Erythroblast (primary cell): ENCODE results near the gene ARID4B.

Source experiments
- DNase-seq, 2 experiments: peaks; one replicate each; lab custom pipeline; 2025; lab: John Stamatoyannopoulos, UW
- GATA1 ChIP-seq: IDR thresholded peaks from 2 replicates; pipeline ENCODE4 v1.6.1; 2011; ENCODE audit warnings: low read depth, mild to moderate bottlenecking, control low read depth, low read length, moderate library complexity
- POLR2A ChIP-seq: IDR thresholded peaks from 2 replicates; pipeline ENCODE4 v1.6.1; 2011; ENCODE audit warnings: mild to moderate bottlenecking, low read length

The ARID4B gene

GRCh38 chr1:235342471-235342870, 14.5 kb upstream of the ARID4B start:
- DNase-seq, result no peak
- TF ChIP-seq POLR2A (no peak), GATA1 (no peak)

- no peak for TF ChIP-seq GATA1
- no peak for TF ChIP-seq POLR2A
- DNase-seq, result no peak
Observed at GRCh38 chr1:235342039-235342438, 14.1 kb upstream of the ARID4B start.

DNA sequence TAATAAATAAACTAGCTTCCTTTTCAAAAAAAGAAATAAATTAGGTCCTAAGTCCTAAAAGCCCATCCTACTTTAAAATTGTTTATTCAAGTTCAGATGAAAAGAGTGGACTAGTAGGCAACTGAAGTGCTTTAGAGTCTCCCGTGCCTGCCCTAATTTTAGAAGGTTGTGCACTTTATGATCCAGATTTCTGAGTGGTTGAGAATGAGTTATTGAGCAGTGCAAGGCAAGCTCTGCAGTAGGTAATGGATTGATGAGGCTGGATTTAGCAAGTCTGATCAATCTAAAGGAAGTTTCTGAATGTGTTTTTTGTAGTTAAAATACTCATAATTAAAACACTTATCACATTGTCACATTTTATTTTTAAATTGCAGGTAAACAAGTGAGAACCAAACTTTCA, 13.4 kb upstream of the ARID4B start:
- DNase-seq, result no peak
- no peak for TF ChIP-seq POLR2A
- no peak for TF ChIP-seq GATA1

- TF ChIP-seq GATA1 (no peak), POLR2A (no peak)
- DNase-seq, result no peak
Observed at GRCh38 chr1:235339746-235340145, 11.8 kb upstream of the ARID4B start.

DNA sequence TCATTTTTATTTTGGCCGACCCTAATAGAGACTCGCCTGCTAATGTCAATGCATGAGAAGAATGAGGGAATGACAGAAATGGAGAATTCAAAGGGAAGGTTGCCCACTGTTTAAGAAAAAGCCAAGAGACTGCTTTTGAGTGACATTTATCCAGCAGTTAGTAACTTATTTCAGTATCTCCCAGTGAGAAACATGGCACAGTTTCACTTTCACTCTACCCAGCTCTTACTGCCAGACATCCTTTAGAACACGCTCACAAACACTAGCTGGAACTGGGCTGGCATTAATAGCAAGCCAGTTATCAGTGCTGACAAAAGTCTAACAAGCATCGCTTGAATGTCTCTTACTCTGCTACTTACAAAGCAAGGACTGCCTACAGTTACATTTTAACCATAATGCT, 8.9 kb upstream of the ARID4B start:
- DNase-seq, result peak; percentile 18 to 40
- TF ChIP-seq POLR2A, result no peak
- TF ChIP-seq GATA1, result no peak

DNA sequence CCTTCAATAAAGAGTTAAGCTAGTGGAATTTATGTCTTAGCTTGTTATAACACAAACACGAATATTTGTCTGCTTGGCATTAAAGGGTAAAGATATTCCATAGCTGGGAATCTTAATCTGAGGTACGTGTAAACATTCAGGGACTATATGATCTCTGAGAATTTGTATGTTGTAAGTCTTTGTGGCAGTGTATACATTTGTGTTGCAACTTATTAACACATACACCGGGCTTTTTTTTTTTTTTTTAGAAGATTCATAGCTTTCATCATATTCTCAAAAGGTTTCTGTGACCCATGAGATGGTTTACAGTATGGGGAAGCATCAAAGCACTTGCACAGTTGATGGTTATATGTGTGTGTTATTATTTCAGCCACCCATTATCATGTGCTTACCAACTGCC, 3.4 kb upstream of the ARID4B start:
- TF ChIP-seq GATA1 (no peak), POLR2A (no peak)
- DNase-seq, result no peak

DNA sequence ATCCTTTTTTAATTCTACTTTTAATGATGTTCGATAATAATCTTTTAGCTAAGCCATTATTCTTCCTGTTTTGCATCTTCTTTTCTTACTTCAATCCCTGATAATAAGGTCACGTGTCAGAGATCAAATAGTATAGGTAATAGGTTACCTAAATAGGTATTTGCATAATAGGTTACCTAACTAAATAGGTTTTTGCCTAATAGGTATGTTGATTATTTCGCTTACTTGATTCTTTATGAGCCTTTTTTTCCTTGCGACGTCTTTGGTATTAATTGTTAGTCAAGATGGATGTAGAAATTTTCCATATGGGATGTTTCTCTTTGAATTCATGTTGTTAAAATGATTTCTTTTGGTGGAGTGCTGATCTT, 2.9 kb upstream of the ARID4B start:
- no peak for DNase-seq
- TF ChIP-seq GATA1 (no peak), POLR2A (no peak)

DNA sequence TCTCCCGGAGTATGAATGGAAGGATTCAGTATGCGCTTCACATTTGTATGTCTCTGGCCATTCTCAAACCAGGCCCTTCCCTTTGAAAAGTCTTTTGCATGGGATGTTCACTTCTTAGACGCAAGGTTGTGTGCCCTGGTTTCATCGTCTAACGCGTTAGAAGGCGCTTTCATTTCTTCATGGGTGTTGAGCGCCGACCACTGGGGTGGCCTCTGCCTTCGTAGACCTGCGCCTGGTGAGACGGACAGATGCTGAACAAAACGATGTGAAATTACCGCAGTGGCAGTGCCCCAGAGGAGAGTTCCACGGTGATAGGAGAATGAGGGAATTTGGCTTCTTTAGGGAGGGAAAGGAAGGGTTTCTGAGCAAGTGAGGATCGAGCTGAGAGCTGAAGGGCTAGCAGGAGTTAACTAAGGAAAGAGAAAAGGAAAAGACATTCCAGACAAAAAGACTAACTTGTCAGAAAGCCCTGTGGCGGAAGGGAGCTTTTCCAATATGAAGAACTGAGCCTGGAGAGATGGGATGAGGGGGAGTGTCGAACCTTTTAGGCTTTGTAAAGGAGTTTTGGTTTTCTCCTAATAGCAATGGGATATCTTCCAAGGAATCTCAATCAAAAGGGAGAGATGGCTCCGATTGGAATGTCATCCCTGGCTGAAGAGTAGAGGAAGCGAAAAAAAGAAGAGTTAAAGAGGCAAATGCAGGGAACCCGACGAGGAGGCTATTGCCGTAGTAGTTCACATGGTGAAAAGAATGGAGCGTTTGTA, 1.3 kb upstream of the ARID4B start:
- no peak for TF ChIP-seq POLR2A
- TF ChIP-seq GATA1, result no peak
- DNase-seq, result peak; percentile 77 to 82

- TF ChIP-seq POLR2A, result peak; percentile 71
- TF ChIP-seq GATA1, result no peak
- peak; percentile 99 for DNase-seq
Observed at GRCh38 chr1:235328271-235329138, 526 bp upstream of the ARID4B start, which contains the start of gene GGPS1. GGPS1 (plus strand) TSS chr1:235328570; CDS start chr1:235335265, 6,695 bp downstream.

DNA sequence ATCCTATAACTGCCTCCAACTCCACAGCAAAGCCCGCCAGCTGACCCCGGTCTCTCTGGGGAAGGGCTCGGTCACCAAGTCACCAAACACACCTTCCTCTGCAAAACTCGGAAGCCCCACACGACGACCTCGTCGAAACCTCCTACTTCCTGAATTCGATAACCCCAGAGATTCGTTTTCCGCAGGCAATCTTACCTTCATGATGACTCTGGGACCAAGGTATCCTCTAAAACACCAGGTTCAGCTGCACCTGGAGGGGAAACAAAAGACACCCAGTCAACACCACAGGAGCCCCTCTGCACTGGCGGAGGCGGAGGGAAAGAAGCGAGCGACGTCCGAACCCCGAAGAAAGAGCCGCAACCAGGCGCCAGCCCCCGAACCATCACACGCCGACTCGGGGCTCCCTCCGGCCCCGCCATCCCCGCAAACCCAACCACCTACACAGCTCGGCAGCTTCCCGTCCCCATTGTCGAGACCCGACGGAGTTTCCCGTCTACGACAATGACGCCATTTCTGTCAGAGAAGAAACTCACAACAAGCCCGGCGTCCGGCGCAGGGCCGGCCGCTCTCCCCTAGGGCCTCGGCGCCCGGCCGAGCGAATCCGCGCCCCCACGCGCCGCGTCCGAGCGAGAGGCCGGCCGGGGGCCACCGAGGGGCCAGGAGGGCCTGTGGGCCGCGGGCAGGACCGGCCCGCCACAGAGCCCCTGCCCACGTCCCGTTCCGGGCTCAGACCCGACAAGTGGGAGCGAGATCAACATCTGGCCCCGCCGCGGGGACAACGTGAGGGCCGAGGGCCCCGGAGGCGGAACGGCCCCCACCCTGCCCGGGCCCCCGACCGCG, 1.0 kb downstream of the ARID4B start:
- TF ChIP-seq GATA1 (no peak), POLR2A (no peak)
- peak; percentile 66 to 75 for DNase-seq

DNA sequence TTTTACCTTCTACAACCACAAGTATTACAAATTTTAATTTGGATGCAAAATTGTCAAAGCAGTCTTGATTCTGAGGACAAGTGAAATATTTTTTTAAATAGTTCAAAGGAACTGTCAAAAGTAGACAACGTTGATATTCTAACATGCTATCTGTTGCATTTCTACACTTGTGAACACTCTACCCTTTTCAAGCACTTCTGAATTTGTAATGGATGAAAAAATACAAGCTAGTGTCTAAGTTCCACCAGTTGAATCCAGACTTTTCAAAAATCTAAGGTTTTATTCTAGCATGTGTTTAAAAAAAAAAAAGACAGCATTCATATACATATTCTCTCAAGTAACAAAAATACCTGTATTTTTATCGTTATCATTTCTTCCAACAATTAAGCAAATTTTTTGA, 2.1 kb downstream of the ARID4B start:
- DNase-seq, result no peak
- no peak for TF ChIP-seq GATA1
- no peak for TF ChIP-seq POLR2A

DNA sequence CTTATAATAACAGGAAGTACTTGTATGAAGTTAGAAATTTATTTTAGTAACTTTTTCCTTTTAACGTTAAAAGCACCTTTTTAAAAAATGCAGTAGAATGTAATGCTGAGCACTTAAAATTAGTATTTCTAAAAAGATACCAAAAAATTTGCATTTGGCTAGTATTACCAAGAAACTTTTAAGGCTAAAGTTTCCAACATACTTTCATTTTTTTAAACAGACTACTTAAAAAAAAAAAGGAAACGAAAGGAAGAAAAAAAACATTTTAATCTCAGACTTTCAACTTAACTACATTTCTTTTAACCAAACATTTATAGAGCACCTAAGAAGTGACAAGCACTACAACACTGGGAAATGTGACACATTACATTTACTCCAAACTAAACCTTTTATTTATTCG, 2.8 kb downstream of the ARID4B start:
- no peak for DNase-seq
- no peak for TF ChIP-seq POLR2A
- TF ChIP-seq GATA1, result no peak

DNA sequence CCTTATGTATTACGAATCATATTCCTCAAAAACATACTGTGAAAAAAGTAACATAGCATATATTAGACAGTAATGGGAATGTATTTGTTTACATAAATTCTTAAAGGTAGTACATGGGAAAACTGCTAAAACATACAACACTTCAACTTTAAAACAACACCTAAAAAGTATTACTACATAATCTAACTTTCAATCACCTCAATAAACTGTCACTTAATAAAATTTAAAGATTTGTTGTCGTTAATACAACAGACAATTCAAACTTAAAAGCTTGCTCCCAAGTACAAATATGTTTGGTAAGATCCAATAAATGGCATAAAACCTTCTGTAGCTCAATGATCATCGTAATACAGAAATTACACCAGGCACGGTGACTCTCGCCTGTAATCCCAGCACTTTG, 3.7 kb downstream of the ARID4B start:
- TF ChIP-seq POLR2A, result no peak
- TF ChIP-seq GATA1, result no peak
- no peak for DNase-seq

GRCh38 chr1:235320521-235321179, 7.3 kb downstream of the ARID4B start:
- DNase-seq, result peak in 1 of 2 experiments; percentile 5
- TF ChIP-seq POLR2A, result no peak
- TF ChIP-seq GATA1, result no peak
